ENCODE data around the gene PYGL.

The PYGL gene

GRCh38 chr14:50935126-50936015, 8.9 kb downstream of the PYGL start:
- H3K4me3 ChIP-seq (ENCODE audit: low read depth, low read length) = no peak overlapping the region
- no peak for TF ChIP-seq CTCF (IDR thresholded peaks at IDR 0.05; ENCODE audit: borderline replicate concordance, insufficient read depth, low read depth, low read length)

GRCh38 chr14:50932592-50933495, 11.4 kb downstream of the PYGL start:
- no peak overlapping the region for H3K4me3 ChIP-seq (ENCODE audit: low read depth, low read length)
- no peak for TF ChIP-seq CTCF (IDR thresholded peaks at IDR 0.05; ENCODE audit: borderline replicate concordance, insufficient read depth, low read depth, low read length)

- no peak for TF ChIP-seq CTCF (IDR thresholded peaks at IDR 0.05; ENCODE audit: borderline replicate concordance, insufficient read depth, low read depth, low read length)
- H3K4me3 ChIP-seq (ENCODE audit: low read depth, low read length) = no peak overlapping the region
Measured at GRCh38 chr14:50932156-50932555, 12.1 kb downstream of the PYGL start.

- no peak overlapping the region for H3K4me3 ChIP-seq (ENCODE audit: low read depth, low read length)
- TF ChIP-seq CTCF (IDR thresholded peaks at IDR 0.05; ENCODE audit: borderline replicate concordance, insufficient read depth, low read depth, low read length) = no peak
Measured at GRCh38 chr14:50931559-50931958, 12.7 kb downstream of the PYGL start.

GRCh38 chr14:50929506-50929905, 14.8 kb downstream of the PYGL start:
- TF ChIP-seq CTCF (IDR thresholded peaks at IDR 0.05; ENCODE audit: borderline replicate concordance, insufficient read depth, low read depth, low read length) = no peak
- H3K4me3 ChIP-seq (ENCODE audit: low read depth, low read length) = no peak overlapping the region

- TF ChIP-seq CTCF (IDR thresholded peaks at IDR 0.05; ENCODE audit: borderline replicate concordance, insufficient read depth, low read depth, low read length) = no peak
- H3K4me3 ChIP-seq (ENCODE audit: low read depth, low read length) = no peak overlapping the region
Measured at GRCh38 chr14:50928002-50928635, 16.2 kb downstream of the PYGL start.
